CD8-positive, alpha-beta memory T cell (primary cell): ENCODE results near the gene ALKBH5. TPM values are rescaled to one million over a fixed set of nuclear protein-coding genes. Genes with fewer than 3 reads are reported as not detected.
A peak's percentile ranks its signal among the peaks of the same experiment; 100 is the strongest.

Source experiments
- CTCF ChIA-PET: fragments of 350-600 bp; sonication (Branson Sonifier 250); formaldehyde crosslinking; loops from one replicate; lab custom pipeline; 2021; ENCODE audit warnings: antibody characterized with exemption; lab: Charles Lee
- POLR2A ChIA-PET: fragments of 350-600 bp; sonication (Branson Sonifier 250); formaldehyde crosslinking; loops from one replicate; lab custom pipeline; 2021; ENCODE audit warnings: antibody characterized with exemption; lab: Charles Lee
- DNase-seq, 5 donors: peaks; one replicate each; pipeline versions ENCODE4 v3.0.0 to v3.0.0-alpha.2; 2020 to 2022; ENCODE audit warnings: mixed read lengths in 1 of 5
- H3K27ac ChIP-seq: one replicate; pipeline ENCODE4 v1.7.0; 2013; ENCODE audit warnings: low read depth, mild to moderate bottlenecking, low read length, moderate library complexity
- H3K27me3 ChIP-seq: 2 replicates; pipeline ENCODE4 v1.7.0; 2013; ENCODE audit warnings: low read length, mild to moderate bottlenecking; ENCODE audit not compliant: insufficient read depth, poor library complexity, severe bottlenecking
- H3K36me3 ChIP-seq: 2 replicates; pipeline ENCODE4 v1.7.0; 2013; ENCODE audit warnings: mild to moderate bottlenecking, low read length, moderate library complexity; ENCODE audit not compliant: insufficient read depth
- H3K4me1 ChIP-seq: 2 replicates; pipeline ENCODE4 v1.7.0; 2013; ENCODE audit warnings: mild to moderate bottlenecking, low read length, moderate library complexity; ENCODE audit not compliant: insufficient read depth
- H3K4me3 ChIP-seq: 2 replicates; pipeline ENCODE4 v1.7.0; 2013; ENCODE audit warnings: mild to moderate bottlenecking, low read length
- H3K9me3 ChIP-seq: 2 replicates; pipeline ENCODE4 v1.7.0; 2013; ENCODE audit warnings: mild to moderate bottlenecking, low read length
- H3K27ac Mint-ChIP-seq, 8 donors: one replicate each; pipeline ENCODE4 v1.8.0; 2020 to 2021; ENCODE audit warnings: mixed read lengths in 8 of 8, mild to moderate bottlenecking in 6 of 8, inconsistent platforms in 3 of 8, moderate library complexity in 3 of 8
- H3K27me3 Mint-ChIP-seq, 2 donors: one replicate each; pipeline ENCODE4 v1.8.0; 2020 to 2021; ENCODE audit warnings: mixed read lengths in 2 of 2, mild to moderate bottlenecking in 1 of 2, moderate library complexity in 1 of 2
- H3K36me3 Mint-ChIP-seq, 3 donors: one replicate each; pipeline ENCODE4 v1.8.0; 2020 to 2021; ENCODE audit warnings: mixed read lengths in 3 of 3, inconsistent platforms in 1 of 3, mild to moderate bottlenecking in 1 of 3
- H3K4me1 Mint-ChIP-seq, 3 donors: one replicate each; pipeline ENCODE4 v1.8.0; 2020 to 2021; ENCODE audit warnings: mixed read lengths in 3 of 3, inconsistent platforms in 1 of 3, mild to moderate bottlenecking in 1 of 3
- H3K4me3 Mint-ChIP-seq, 7 donors: one replicate each; pipeline ENCODE4 v1.8.0; 2020 to 2021; ENCODE audit warnings: mixed read lengths in 7 of 7, mild to moderate bottlenecking in 6 of 7, moderate library complexity in 4 of 7, inconsistent platforms in 2 of 7
- H3K9me3 Mint-ChIP-seq, 5 donors: one replicate each; pipeline ENCODE4 v1.8.0; 2020 to 2022; ENCODE audit warnings: mixed read lengths in 5 of 5, mild to moderate bottlenecking in 3 of 5, moderate library complexity in 2 of 5, inconsistent platforms in 1 of 5
- polyA plus RNA-seq: library from polyadenylated mRNA; unstranded; fragments of 300-500 nt; fragmentation: Illumina TruSeq; gene quantifications from one replicate; pipeline ENCODE4 v1.2.3, GENCODE V29; 2021
- total RNA-seq, 2 experiments: library from RNA; stranded (reverse); gene quantifications; one replicate each; pipeline ENCODE4 v1.2.3, GENCODE V29; 2021

Gene ALKBH5
- total and polyA plus RNA-seq, 3 experiments from 2014 or later = 117 to 152 (median 123) TPM

GRCh38 chr17:18172531-18173278 is 10.9 kb upstream of the ALKBH5 start:
- no peaks in the 10 kb centered on the region for H3K4me1 Mint-ChIP-seq
- H3K4me3 Mint-ChIP-seq = no peak overlapping the region
- ChIA-PET CTCF (no interaction called here), POLR2A (interaction anchor here (0.5 kb wide), 1 partner anchor 10 kb away, joined by 5 read pairs; no protein-coding TSS in a partner anchor)
- Histone ChIP-seq H3K27ac (peak overlapping the region; percentile 4), H3K4me3 (no peak overlapping the region), H3K9me3 (no peaks in the 10 kb centered on the region), H3K27me3 (no peaks in the 10 kb centered on the region), H3K4me1 (no peaks in the 10 kb centered on the region), H3K36me3 (no peaks in the 10 kb centered on the region)
- no peaks in the 10 kb centered on the region for H3K36me3 Mint-ChIP-seq
- no peaks in the 10 kb centered on the region for H3K9me3 Mint-ChIP-seq
- no peaks in the 10 kb centered on the region for H3K27me3 Mint-ChIP-seq
- no peak overlapping the region for H3K27ac Mint-ChIP-seq
- no peak for DNase-seq

- H3K27ac Mint-ChIP-seq = peak overlapping the region in 1 of 8 donors; percentile 22
Observed at GRCh38 chr17:18173740-18174139, 9.9 kb upstream of the ALKBH5 start.

GRCh38 chr17:18176176-18176575 is 7.5 kb upstream of the ALKBH5 start:
- Histone ChIP-seq H3K4me1 (no peaks in the 10 kb centered on the region), H3K27me3 (no peaks in the 10 kb centered on the region), H3K36me3 (no peaks in the 10 kb centered on the region), H3K4me3 (no peak overlapping the region), H3K27ac (no peak overlapping the region), H3K9me3 (no peaks in the 10 kb centered on the region)
- DNase-seq = no peak
- no peaks in the 10 kb centered on the region for H3K9me3 Mint-ChIP-seq
- no peaks in the 10 kb centered on the region for H3K27me3 Mint-ChIP-seq
- no peaks in the 10 kb centered on the region for H3K36me3 Mint-ChIP-seq
- peak overlapping the region in 1 of 8 donors; percentile 18 for H3K27ac Mint-ChIP-seq
- no peaks in the 10 kb centered on the region for H3K4me1 Mint-ChIP-seq
- CTCF ChIA-PET = no interaction called here
- POLR2A ChIA-PET = no interaction called here
- H3K4me3 Mint-ChIP-seq = no peak overlapping the region

More at GRCh38 chr17:18173740-18174139, 9.9 kb upstream of the ALKBH5 start:
- Histone ChIP-seq H3K4me3 (no peak overlapping the region), H3K27me3 (no peaks in the 10 kb centered on the region), H3K36me3 (no peaks in the 10 kb centered on the region), H3K27ac (no peak overlapping the region), H3K9me3 (no peaks in the 10 kb centered on the region), H3K4me1 (no peaks in the 10 kb centered on the region)
- H3K4me1 Mint-ChIP-seq = no peaks in the 10 kb centered on the region
- no peak for DNase-seq
- POLR2A ChIA-PET = no interaction called here
- CTCF ChIA-PET = no interaction called here
- no peaks in the 10 kb centered on the region for H3K36me3 Mint-ChIP-seq
- H3K27me3 Mint-ChIP-seq = no peaks in the 10 kb centered on the region
- H3K9me3 Mint-ChIP-seq = no peaks in the 10 kb centered on the region
- no peak overlapping the region for H3K4me3 Mint-ChIP-seq

- Mint-ChIP-seq H3K27me3 (no peaks in the 10 kb centered on the region), H3K27ac (no peak overlapping the region), H3K4me1 (peaks cover 0 to 7% (median 3%) of the 10 kb centered on the region in 3 donors), H3K36me3 (no peaks in the 10 kb centered on the region), H3K4me3 (no peak overlapping the region), H3K9me3 (no peaks in the 10 kb centered on the region)
- Histone ChIP-seq H3K9me3 (no peaks in the 10 kb centered on the region), H3K4me3 (no peak overlapping the region), H3K27me3 (no peaks in the 10 kb centered on the region), H3K27ac (no peak overlapping the region), H3K4me1 (peaks cover 4% of the 10 kb centered on the region), H3K36me3 (no peaks in the 10 kb centered on the region)
- no peak for DNase-seq
- ChIA-PET CTCF (no interaction called here), POLR2A (no interaction called here)
Observed at GRCh38 chr17:18177133-18177532, 6.5 kb upstream of the ALKBH5 start.

GRCh38 chr17:18177722-18178121 is 5.9 kb upstream of the ALKBH5 start:
- H3K27me3 Mint-ChIP-seq = no peaks in the 10 kb centered on the region
- H3K4me1 ChIP-seq = peaks cover 10% of the 10 kb centered on the region
- no peaks in the 10 kb centered on the region for H3K27me3 ChIP-seq
- ChIA-PET CTCF (no interaction called here), POLR2A (no interaction called here)
- H3K36me3 Mint-ChIP-seq = no peaks in the 10 kb centered on the region
- H3K9me3 Mint-ChIP-seq = no peaks in the 10 kb centered on the region
- no peaks in the 10 kb centered on the region for H3K9me3 ChIP-seq
- DNase-seq = no peak
- H3K27ac Mint-ChIP-seq = no peak overlapping the region
- H3K4me3 Mint-ChIP-seq = no peak overlapping the region
- H3K36me3 ChIP-seq = no peaks in the 10 kb centered on the region
- H3K4me3 ChIP-seq = no peak overlapping the region
- no peak overlapping the region for H3K27ac ChIP-seq
- peaks cover 1 to 11% (median 6%) of the 10 kb centered on the region in 3 donors for H3K4me1 Mint-ChIP-seq

- POLR2A ChIA-PET = no interaction called here
- Mint-ChIP-seq H3K9me3 (no peaks in the 10 kb centered on the region), H3K4me1 (peaks cover 2 to 11% (median 6%) of the 10 kb centered on the region in 3 donors), H3K36me3 (peaks cover 0 to 6% (median 0%) of the 10 kb centered on the region in 3 donors), H3K27ac (peak overlapping the region in 2 of 8 donors; percentile 18 to 43), H3K27me3 (no peaks in the 10 kb centered on the region), H3K4me3 (peak overlapping the region in 2 of 7 donors; percentile 25 to 67)
- CTCF ChIA-PET = no interaction called here
- Histone ChIP-seq H3K4me1 (peaks cover 10% of the 10 kb centered on the region), H3K9me3 (no peaks in the 10 kb centered on the region), H3K4me3 (no peak overlapping the region), H3K27me3 (no peaks in the 10 kb centered on the region), H3K27ac (no peak overlapping the region), H3K36me3 (no peaks in the 10 kb centered on the region)
- DNase-seq = no peak
Observed at GRCh38 chr17:18179196-18179595, 4.4 kb upstream of the ALKBH5 start.

- peaks cover 10% of the 10 kb centered on the region for H3K4me1 ChIP-seq
- ChIA-PET CTCF (no interaction called here), POLR2A (interaction anchor here (0.5 kb wide), 1 partner anchor 10 kb away, joined by 4 read pairs; no protein-coding TSS in a partner anchor)
- Mint-ChIP-seq H3K4me3 (peak overlapping the region in 2 of 7 donors; percentile 32 to 67), H3K36me3 (peaks cover 0 to 12% (median under 1%) of the 10 kb centered on the region in 3 donors), H3K9me3 (no peaks in the 10 kb centered on the region), H3K4me1 (peaks cover 4 to 12% (median 11%) of the 10 kb centered on the region in 3 donors), H3K27me3 (peaks cover 0 to under 1% of the 10 kb centered on the region in 2 donors), H3K27ac (peak overlapping the region in 2 of 8 donors; percentile 18 to 55)
- H3K9me3 ChIP-seq = no peaks in the 10 kb centered on the region
- no peak for DNase-seq
- H3K27me3 ChIP-seq = no peaks in the 10 kb centered on the region
- H3K36me3 ChIP-seq = no peaks in the 10 kb centered on the region
- H3K27ac ChIP-seq = no peak overlapping the region
- H3K4me3 ChIP-seq = no peak overlapping the region
Observed at GRCh38 chr17:18179804-18180203, 3.8 kb upstream of the ALKBH5 start.

- CTCF ChIA-PET = interaction anchor here (1.5 kb wide), 1 partner anchor 11 kb away, joined by 4 read pairs; no protein-coding TSS in a partner anchor
- no peaks in the 10 kb centered on the region for H3K9me3 ChIP-seq
- H3K4me3 ChIP-seq = no peak overlapping the region
- H3K4me1 ChIP-seq = peaks cover 26% of the 10 kb centered on the region
- H3K27ac ChIP-seq = peak overlapping the region; percentile 97
- no peaks in the 10 kb centered on the region for H3K36me3 ChIP-seq
- no peak for DNase-seq
- POLR2A ChIA-PET = interaction anchor here (0.6 kb wide), 1 partner anchor 426 kb away, joined by 3 read pairs; no protein-coding TSS in a partner anchor
- Mint-ChIP-seq H3K27ac (peak overlapping the region; percentile 97 to 100 (median 99)), H3K9me3 (no peaks in the 10 kb centered on the region), H3K4me1 (peaks cover 20 to 27% (median 25%) of the 10 kb centered on the region in 3 donors), H3K4me3 (peak overlapping the region in 5 of 7 donors; percentile 94 to 98 (median 95)), H3K27me3 (peaks cover 0 to 1% of the 10 kb centered on the region in 2 donors), H3K36me3 (peaks cover 0 to 22% (median 5%) of the 10 kb centered on the region in 3 donors)
- no peaks in the 10 kb centered on the region for H3K27me3 ChIP-seq
Observed at GRCh38 chr17:18181358-18181757, 2.3 kb upstream of the ALKBH5 start.
